ENCODE data around the gene PPID.
A peak's percentile ranks its signal among the peaks of the same experiment; 100 is the strongest.
"Not testable (repeated sequence)": the region's sequence is repeated elsewhere in the genome, so short reads cannot be mapped to it uniquely, and the experiment has no call there.

Gene PPID

DNA sequence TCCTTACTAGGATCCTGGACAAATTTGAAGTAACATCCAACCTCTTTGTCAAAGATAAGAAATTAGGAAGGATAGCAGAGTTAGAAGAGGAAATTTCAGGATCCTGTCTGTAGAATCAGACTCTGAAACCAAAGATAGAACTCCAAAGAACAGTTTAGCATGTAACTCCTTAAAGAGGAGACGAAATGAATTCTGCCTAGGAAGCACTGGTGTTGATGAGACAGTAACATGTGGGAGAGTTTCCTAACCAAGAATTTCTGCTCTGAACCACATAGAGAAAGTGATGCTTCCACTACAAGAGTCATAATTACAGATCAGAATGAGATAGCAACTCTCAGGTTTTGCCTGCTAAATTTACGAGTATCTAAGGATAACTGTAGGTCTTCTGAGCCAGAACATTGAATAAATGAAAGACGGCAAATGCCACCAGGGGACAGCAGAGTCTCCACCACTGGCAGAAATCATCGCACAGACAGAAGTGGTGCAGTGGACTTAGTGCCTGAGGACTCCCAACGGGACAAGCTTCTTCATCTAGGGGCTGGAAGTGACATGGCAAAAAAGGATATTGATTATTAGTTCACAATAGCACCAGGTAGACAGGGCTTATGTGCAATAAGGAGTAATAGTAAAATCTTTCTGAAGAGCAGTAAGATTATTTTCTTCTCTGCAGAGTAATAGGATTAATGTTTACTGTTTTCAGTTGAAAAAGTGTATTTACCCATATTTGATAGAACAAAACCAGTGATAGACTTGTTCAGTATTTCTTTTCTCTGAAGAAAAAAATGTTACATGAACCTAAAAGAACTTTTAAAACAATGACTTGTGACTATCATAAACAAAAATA, 6.7 kb upstream of the PPID start:
- peak; percentile 75 for DNase-seq

DNA sequence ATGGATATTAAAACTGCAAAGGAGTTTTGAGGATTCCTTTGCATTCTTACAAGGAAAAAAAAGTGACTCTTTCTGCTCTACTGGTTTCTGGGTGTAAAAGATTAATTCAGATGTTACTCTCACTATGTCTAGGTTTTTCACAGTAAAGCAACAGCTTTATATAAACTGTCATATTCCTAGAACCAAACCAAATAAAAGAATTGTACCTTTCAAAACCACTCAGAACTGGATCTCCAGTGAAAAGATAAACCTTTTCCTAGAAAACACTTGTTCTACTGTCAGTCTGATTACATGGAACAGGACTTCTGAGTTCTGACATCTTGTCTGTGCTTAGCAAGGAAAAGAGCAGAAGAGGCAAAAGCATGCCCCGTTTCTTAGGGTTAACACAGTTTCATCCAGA, 5.0 kb upstream of the PPID start:
- DNase-seq, result peak; percentile 45

- DNase-seq, result no peak
Observed at GRCh38 chr4:158726633-158727032, 3.4 kb upstream of the PPID start.

GRCh38 chr4:158724637-158725036, 1.4 kb upstream of the PPID start:
- DNase-seq, result peak; percentile 67

DNA sequence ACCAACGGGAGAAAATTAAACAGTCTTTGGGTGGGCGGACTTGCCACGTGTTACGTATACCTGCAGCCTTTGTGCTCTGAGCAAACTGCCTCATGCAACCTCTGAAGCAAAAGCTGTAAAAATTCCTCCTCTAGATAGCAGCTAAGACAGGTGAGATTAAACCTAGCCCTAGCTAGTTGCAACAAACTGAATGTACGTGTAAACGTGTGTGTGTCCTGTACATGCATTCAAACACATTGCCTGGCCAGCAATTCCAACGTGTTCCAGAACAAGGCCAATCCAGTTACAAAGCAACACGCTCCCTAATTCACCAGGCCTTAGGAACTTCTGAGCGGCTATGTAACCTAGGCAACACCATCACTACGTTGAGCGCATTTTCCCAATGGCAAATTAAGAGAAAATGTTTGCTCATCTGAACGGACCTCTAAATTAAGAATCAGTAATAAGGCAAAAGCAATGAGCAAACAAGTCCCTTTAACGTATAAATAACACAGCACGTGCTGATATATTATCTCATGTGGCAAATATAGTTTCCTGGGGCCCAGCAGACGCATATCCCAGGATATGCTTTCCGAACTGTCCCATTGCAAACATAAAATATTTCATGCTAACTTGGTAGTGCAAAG, 792 bp downstream of the PPID start:
- DNase-seq, result no peak

GRCh38 chr4:158721680-158722079, 1.5 kb downstream of the PPID start:
- no peak for DNase-seq

DNA sequence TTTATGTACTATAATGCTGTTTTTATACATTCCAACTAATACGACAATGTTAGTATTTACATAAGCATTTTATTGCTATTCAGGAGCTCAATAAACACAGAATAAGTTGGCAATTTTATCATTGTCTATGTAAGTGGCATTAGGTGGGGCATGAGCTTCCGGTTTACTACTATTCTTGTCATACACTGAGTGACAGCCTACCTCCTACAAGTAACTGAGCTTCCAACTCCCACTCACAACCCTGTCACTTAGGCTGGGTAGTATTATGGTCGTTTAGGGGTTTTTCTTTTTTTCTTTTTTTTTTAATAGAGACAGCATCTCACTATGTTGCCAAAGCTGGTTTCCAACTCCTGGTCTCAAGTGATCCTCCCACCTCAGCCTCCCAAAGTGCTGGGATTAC, 7.4 kb downstream of the PPID start:
- no peak for DNase-seq

DNA sequence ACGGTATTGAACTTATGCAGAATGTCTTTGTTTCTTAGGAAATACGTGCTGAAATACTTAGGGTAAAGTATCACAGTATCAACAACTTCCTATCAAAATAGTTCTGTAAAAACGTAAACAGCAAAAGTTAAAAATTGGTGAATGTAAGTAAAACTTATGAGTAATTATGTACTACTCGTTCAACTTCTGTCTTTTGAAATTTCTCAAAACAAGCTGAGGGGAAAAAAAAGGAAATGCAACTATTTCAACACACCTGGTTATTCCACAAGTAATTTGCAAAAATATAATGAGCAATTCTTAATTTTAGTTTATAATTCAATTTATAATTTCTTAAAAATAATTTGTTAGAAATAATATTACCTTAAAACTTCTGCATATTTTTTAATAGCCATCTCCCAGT, 8.3 kb downstream of the PPID start:
- DNase-seq, result no peak

DNA sequence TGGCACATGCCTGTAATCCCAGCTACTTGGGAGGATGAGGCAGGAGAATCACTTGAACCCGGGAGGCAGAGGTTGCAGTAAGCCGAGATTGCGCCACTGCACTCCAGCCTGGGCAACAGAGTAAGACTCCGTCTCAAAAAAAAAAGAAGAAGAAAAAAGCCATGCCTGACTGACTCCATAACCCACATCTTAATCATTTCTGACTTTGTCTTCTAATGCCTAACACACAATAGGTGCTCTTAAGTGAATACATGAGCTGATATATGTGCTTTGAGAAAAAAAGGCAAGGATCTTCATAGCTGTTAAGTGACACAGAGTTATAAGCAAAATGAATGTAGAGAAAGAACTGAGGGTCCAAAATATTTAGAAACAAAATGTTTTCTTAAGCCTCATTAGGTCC, 10.6 kb downstream of the PPID start:
- not testable (repeated sequence) for DNase-seq

- DNase-seq, result no peak
Observed at GRCh38 chr4:158710814-158711213, 12.4 kb downstream of the PPID start.

GRCh38 chr4:158704274-158704673, 18.9 kb downstream of the PPID start:
- DNase-seq, result no peak

DNA sequence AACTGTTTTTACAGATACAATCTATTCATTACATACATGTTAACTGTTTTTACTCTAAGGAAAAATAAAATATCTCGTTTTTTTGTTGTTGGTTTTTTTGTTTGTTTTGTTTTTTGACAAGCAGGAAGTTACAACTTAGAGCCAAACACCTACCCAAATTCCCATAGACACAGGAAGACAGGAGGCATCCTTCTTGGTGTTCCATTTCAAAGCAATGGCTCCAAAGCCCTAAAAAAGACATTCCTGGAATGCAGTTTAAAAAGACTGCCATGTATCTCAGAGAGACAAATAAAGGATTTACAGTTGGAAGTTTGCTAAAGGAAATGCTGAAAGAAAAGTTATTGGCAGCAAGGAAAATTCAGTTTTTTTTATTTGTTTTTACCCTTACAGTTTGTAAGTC, 34.4 kb downstream of the PPID start:
- DNase-seq, result no peak

- no peak for DNase-seq
Observed at GRCh38 chr4:158682066-158682465, 41.1 kb downstream of the PPID start.

- DNase-seq, result no peak
Observed at GRCh38 chr4:158681629-158682028, 41.6 kb downstream of the PPID start.

DNA sequence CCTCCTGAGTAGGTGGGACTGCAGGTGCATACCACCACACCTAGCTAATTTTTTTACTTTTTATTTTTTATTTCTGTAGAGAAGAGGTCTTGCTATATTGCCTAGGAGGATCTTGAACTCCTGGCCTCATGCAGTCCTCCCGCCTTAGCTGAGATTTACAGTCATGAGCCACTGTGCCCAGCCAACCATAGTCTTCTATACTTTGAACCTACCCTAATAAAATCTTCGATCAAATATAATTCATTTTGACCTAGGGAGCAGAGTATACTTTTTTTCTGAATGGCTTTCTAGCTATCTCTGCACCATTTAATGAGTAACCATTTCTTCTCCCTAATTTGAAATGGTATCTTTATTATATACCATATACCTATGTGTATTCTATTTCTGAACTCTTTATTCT, 44.4 kb downstream of the PPID start:
- DNase-seq, result no peak

DNA sequence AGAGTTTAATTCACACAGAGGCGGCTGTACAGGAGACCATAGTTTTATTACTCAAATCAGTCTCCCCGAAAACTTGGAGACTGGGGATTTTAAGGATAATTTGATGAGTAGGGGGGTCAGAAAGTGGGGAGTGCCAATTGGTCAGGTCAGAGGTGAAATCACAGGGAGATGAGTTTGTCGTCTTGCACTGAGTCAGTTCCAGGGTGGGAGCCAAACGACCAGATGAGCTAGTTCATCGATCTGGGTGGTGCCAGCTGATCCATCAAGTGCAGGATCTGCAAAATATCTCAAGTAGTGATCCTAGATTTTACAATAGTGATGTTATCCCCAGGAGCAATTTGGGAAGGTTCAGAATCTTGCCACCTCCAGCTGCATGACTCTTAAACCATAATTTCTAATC, 47.1 kb downstream of the PPID start:
- no peak for DNase-seq

DNA sequence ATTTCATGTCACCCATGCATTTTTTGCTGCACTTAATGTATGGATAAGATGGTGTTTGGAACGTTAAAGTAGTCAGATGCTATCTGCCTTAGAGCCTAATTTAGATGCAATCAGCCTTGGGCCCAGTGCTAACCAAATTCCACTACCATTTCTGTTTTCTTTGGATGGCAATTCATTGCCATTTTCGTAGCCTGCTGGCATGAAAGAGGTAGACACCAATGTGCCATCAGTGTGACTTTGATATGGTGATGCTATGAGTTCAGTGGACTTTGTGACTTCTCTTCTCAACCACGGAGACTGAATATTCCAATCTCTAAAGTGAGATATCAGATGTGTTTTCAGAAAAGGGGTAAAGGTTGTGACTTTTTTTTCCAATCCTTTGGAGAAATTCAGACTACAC, 49.6 kb downstream of the PPID start:
- DNase-seq, result no peak

GRCh38 chr4:158671915-158672806, 51.0 kb downstream of the PPID start, which contains the start of gene ETFDH:
TSS of gene ETFDH (plus strand) at chr4:158672296. CDS start at chr4:158672457, 161 bp downstream.
- DNase-seq, result peak; percentile 99

GRCh38 chr4:158671665-158671914, 51.6 kb downstream of the PPID start, which contains the start of gene C4orf46:
TSS of gene C4orf46 (minus strand) at chr4:158671887. CDS start at chr4:158671801, 86 bp downstream.
- no peak for DNase-seq

DNA sequence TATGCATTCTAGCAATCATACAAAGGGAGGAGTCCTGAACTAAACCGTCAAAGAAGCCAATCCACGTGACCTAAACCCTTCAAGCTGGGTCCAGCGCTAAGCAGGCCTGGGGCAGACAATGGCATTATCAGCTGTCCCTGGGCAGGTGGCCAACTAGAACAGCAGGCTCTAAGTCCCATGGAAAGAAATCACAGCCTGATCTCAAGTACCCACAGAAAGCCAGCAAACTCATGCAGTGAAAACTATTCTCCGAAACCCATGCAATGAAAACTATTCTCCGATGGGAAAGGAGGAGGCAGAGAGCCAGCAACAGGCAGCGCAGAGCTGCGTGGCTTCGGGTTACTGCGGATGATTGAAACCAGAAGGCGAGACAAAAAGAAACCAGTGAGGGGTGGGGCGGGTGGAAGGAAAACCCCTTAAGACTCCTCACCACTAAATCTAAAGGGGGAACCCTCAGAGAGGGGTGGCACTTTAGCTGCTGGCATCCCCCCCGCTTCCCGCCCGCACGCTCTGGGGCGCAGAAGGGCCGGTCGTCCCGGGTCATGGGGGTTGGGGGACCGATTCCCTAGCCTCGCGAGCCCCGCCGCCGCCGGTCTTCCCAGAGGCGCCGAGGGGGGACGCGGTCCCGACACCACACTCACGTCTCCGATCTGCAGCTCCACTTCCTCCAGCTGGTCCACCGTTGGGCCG, 52.1 kb downstream of the PPID start:
- peak; percentile 78 for DNase-seq

GRCh38 chr4:158669310-158669709, 53.9 kb downstream of the PPID start:
- no peak for DNase-seq

DNA sequence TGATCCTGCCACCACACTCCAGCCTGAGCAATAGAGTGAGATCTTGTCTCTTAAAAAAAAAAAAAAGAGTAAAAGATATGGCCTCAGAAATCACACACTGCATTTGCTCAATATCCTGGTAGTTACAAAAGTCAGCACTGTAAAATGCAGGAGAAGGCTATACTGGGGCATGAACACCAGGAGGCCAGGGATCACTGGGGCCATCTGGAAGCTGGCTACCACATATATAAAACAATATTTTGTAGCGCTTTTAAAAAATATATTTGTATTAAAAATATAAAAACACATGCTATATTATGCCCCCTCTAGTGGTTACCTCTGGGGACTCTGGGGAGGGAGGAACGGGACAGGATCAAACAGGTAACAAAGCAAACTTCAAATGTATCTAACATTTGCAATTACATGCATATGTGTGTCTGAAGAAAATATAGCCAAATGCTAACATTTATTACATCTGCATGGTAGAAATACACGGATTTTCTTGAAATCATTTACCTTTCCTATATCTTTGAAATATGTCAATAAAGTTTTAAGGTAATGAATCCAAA, 55.5 kb downstream of the PPID start:
- DNase-seq, result peak; percentile 26

DNA sequence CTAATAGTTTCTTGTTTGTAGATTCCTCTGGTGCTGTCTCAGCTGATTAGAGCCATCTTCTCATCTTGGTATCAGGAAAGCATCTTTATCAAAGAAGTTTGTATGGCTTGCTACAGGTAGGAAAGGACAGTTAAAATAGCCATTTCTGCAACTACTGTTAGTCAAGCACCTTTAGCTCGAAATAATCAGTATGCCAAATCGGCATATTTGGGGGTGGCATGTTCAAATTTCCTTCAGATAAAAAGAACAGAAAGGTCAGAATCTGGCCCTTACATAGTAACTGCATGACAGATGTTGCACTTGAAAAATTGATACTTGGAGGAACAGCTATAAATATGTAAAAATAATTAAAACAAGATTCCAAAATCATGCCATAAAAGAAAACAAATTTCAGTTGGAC, 56.3 kb downstream of the PPID start:
- no peak for DNase-seq

All from activated CD4-positive, alpha-beta T cell treated with anti-CD3 and anti-CD28 coated beads, Interleukin-2, amount 50 U/mL, for 16 hours (primary cell).